ENCODE measurements around the gene BPIFB2.

BPIFB2 gene

GRCh38 chr20:33022694-33023438 lies 15.4 kb downstream of the BPIFB2 start:
- DNase-seq (ENCODE audit: low read depth): no peak

- DNase-seq (ENCODE audit: low read depth): no peak
Observed at GRCh38 chr20:33023439-33024242, 16.1 kb downstream of the BPIFB2 start.

- no peak for DNase-seq (ENCODE audit: low read depth)
Observed at GRCh38 chr20:33024243-33024560, 16.7 kb downstream of the BPIFB2 start.

- DNase-seq (ENCODE audit: low read depth): no peak
Observed at GRCh38 chr20:33024609-33025317, 17.3 kb downstream of the BPIFB2 start.

GRCh38 chr20:33025318-33025876 lies 17.9 kb downstream of the BPIFB2 start:
- no peak for DNase-seq (ENCODE audit: low read depth)

- DNase-seq (ENCODE audit: low read depth): no peak
Observed at GRCh38 chr20:33026072-33026778, 18.7 kb downstream of the BPIFB2 start.

GRCh38 chr20:33026779-33027759 lies 19.6 kb downstream of the BPIFB2 start:
- no peak for DNase-seq (ENCODE audit: low read depth)

- DNase-seq (ENCODE audit: low read depth): no peak
Observed at GRCh38 chr20:33027769-33028751, 20.6 kb downstream of the BPIFB2 start.

GRCh38 chr20:33028875-33029274 lies 21.4 kb downstream of the BPIFB2 start:
- no peak for DNase-seq (ENCODE audit: low read depth)

GRCh38 chr20:33030076-33030475 lies 22.6 kb downstream of the BPIFB2 start:
- no peak for DNase-seq (ENCODE audit: low read depth)

- no peak for DNase-seq (ENCODE audit: low read depth)
Observed at GRCh38 chr20:33030569-33030968, 23.1 kb downstream of the BPIFB2 start.

- DNase-seq (ENCODE audit: low read depth): no peak
Observed at GRCh38 chr20:33031531-33031930, 24.0 kb downstream of the BPIFB2 start, which contains the start of gene BPIFB6. TSS of gene BPIFB6 (plus strand) at chr20:33031648. CDS start at chr20:33031648, 0 bp downstream.

GRCh38 chr20:33032555-33032954 lies 25.1 kb downstream of the BPIFB2 start:
- no peak for DNase-seq (ENCODE audit: low read depth)

- DNase-seq (ENCODE audit: low read depth): no peak
Observed at GRCh38 chr20:33033381-33033780, 25.9 kb downstream of the BPIFB2 start.

GRCh38 chr20:33034115-33034514 lies 26.6 kb downstream of the BPIFB2 start:
- DNase-seq (ENCODE audit: low read depth): no peak

- no peak for DNase-seq (ENCODE audit: low read depth)
Observed at GRCh38 chr20:33034901-33035492, 27.5 kb downstream of the BPIFB2 start.

GRCh38 chr20:33037456-33037855 lies 30.0 kb downstream of the BPIFB2 start:
- DNase-seq (ENCODE audit: low read depth): no peak

- no peak for DNase-seq (ENCODE audit: low read depth)
Observed at GRCh38 chr20:33038243-33038642, 30.7 kb downstream of the BPIFB2 start.

GRCh38 chr20:33042430-33042829 lies 34.9 kb downstream of the BPIFB2 start:
- no peak for DNase-seq (ENCODE audit: low read depth)

All from HS-5 (cell line).